H1 (cell line): ENCODE measurements around the gene LRP5. TPM values are rescaled to one million over a fixed set of nuclear protein-coding genes. Genes with fewer than 3 reads are reported as not detected.

Source experiments
- CHD1 ChIP-seq: IDR thresholded peaks from 2 replicates; pipeline ENCODE4 v1.6.1; 2012; ENCODE audit warnings: low read depth, low read length, improper control_type of control experiment
- TEAD4 ChIP-seq: IDR thresholded peaks from 2 replicates; pipeline ENCODE4 v1.6.1; 2012; ENCODE audit warnings: low read depth, low read length, inconsistent platforms, mixed read lengths
- polyA plus RNA-seq, 7 experiments: library from polyadenylated mRNA; depleted of rRNA in 3 of 7; stranded (reverse) in 5 of 7; unstranded in 2 of 7; fragments of >200 nt in 5 of 7; fragments of 200-250 nt in 2 of 7; gene quantifications; 1 replicate in 5 of 7; 2 replicates in 1 of 7; 4 replicates in 1 of 7; pipeline versions ENCODE4 v1.2.1 to v1.2.3, GENCODE V29; 2011 to 2013; ENCODE audit warnings: missing spikeins in 2 of 7, mixed read lengths in 2 of 7
- total RNA-seq: library from RNA; stranded (reverse); fragmentation: NEBNext Ultra II Directional; extraction: Animal tissue kit (Norgen Biotek cat#: 25700); gene quantifications from 2 replicates; pipeline ENCODE4 v1.2.1, GENCODE V29; 2021

LRP5 gene
- total and polyA plus RNA-seq, 2 of the 8 experiments (the other 6 are each of a cell fraction or from before 2014, with no cell fraction given): 19.0 to 38.9 TPM

- TF ChIP-seq CHD1: no peak
- TF ChIP-seq TEAD4: no peak
These were observed 46.0 kb downstream of the LRP5 start (continued) for GRCh38 chr11:68358416-68358815.
